Ovary (tissue), 3 donors: Measurements from ENCODE around the gene MAPK14.
"Not testable (repeated sequence)": the region's sequence is repeated elsewhere in the genome, so short reads cannot be mapped to it uniquely, and the experiment has no call there.

Source experiments
- CTCF ChIP-seq, 3 donors: fragments of 450-650 bp in 2 of 3; fragments of 200-600 bp in 1 of 3; IDR thresholded peaks; one replicate each; pipeline versions ENCODE4 v1.5.1 to v1.8.0; 2016 to 2022; ENCODE audit warnings: antibody characterized with exemption in 3 of 3, mild to moderate bottlenecking in 1 of 3
- POLR2A ChIP-seq: fragments of 450-650 bp; IDR thresholded peaks from one replicate; pipeline ENCODE4 v1.6.1; 2017; ENCODE audit warnings: antibody characterized with exemption, mild to moderate bottlenecking, moderate library complexity
- donor health status: DM: no; HTN: no; CAD: no.

DNA sequence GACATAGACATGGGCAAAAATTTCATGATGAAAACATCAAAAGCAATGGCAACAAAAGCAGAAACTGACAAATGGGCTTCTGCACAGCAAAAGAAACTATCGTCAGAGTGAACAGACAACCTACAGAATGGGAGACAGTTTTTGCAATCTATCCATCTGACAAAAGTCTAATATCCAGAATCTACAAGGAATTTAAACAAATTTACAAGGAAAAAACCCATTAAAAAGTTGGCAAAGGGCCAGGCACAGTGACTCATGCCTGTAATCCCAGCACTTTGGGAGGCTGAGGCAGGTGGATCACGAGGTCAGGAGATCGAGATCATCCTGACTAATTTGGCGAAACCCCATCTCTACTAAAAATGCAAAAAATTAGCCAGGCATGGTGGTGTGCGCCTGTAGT is 60.6 kb downstream of the MAPK14 start:
- not testable (repeated sequence) for TF ChIP-seq POLR2A; CTCF (IDR thresholded peaks at IDR 0.05)
